HepG2 (cell line): ENCODE measurements around the gene ZNF274. TPM values are rescaled to one million over a fixed set of nuclear protein-coding genes. Genes with fewer than 3 reads are reported as not detected.

Experiments
- ARNT ChIP-seq: fragments of 450-650 bp; IDR thresholded peaks from 2 replicates; pipeline ENCODE4 v1.6.1; 2017
- ARNT2 ChIP-seq: sonication (generic); formaldehyde crosslinking; IDR thresholded peaks from 2 replicates; pipeline ENCODE4 v1.8.0; 2022; ENCODE audit warnings: mild to moderate bottlenecking, low read depth, missing genetic modification reagents, moderate library complexity
- ATF1 ChIP-seq: IDR thresholded peaks from 2 replicates; pipeline ENCODE4 v1.6.1; 2016; ENCODE audit warnings: mild to moderate bottlenecking, control low read depth
- EED ChIP-seq: sonication (generic); formaldehyde crosslinking; IDR thresholded peaks from 2 replicates; pipeline ENCODE4 v1.5.0; 2020; ENCODE audit warnings: mild to moderate bottlenecking, missing genetic modification reagents
- FOXC1 ChIP-seq: sonication (generic); formaldehyde crosslinking; IDR thresholded peaks from 2 replicates; pipeline ENCODE4 v1.8.0; 2022; ENCODE audit warnings: mild to moderate bottlenecking, missing genetic modification reagents, borderline replicate concordance
- HIVEP1 ChIP-seq: sonication (generic); formaldehyde crosslinking; IDR thresholded peaks from 2 replicates; pipeline ENCODE4 v1.4.0; 2020; ENCODE audit warnings: mild to moderate bottlenecking, missing genetic modification reagents
- KLF13 ChIP-seq: sonication (generic); formaldehyde crosslinking; IDR thresholded peaks from 2 replicates; pipeline ENCODE4 v1.4.0; 2020; ENCODE audit warnings: mild to moderate bottlenecking, missing genetic modification reagents
- RBFOX2 ChIP-seq: fragments of 200-400 bp; formaldehyde crosslinking; IDR thresholded peaks from 2 replicates; pipeline ENCODE4 v1.6.1; 2017; ENCODE audit warnings: low read depth, mild to moderate bottlenecking, low read length
- SALL2 ChIP-seq: sonication (generic); formaldehyde crosslinking; IDR thresholded peaks from 2 replicates; pipeline ENCODE4 v1.8.1; 2023; ENCODE audit warnings: mild to moderate bottlenecking, missing genetic modification reagents, inconsistent platforms
- SMAD1 ChIP-seq: sonication (generic); formaldehyde crosslinking; IDR thresholded peaks from 2 replicates; pipeline ENCODE4 v1.4.0; 2020; ENCODE audit warnings: missing genetic modification reagents, low read depth, mild to moderate bottlenecking, borderline replicate concordance
- ZBTB7B ChIP-seq: sonication (generic); formaldehyde crosslinking; IDR thresholded peaks from 2 replicates; pipeline ENCODE4 v1.4.0; 2020; ENCODE audit warnings: missing genetic modification reagents
- ZFP36 ChIP-seq: fragments of 150-350 bp; IDR thresholded peaks from 2 replicates; pipeline ENCODE4 v1.6.1; 2018; ENCODE audit warnings: borderline replicate concordance, low read length, low read depth; ENCODE audit not compliant: partially characterized antibody
- ZFP82 ChIP-seq: sonication (generic); formaldehyde crosslinking; IDR thresholded peaks from 2 replicates; pipeline ENCODE4 v1.5.1; 2020; ENCODE audit warnings: mild to moderate bottlenecking, missing genetic modification reagents, borderline replicate concordance
- ZNF20 ChIP-seq: sonication (generic); formaldehyde crosslinking; IDR thresholded peaks from 2 replicates; pipeline ENCODE4 v1.4.0; 2020; ENCODE audit warnings: mild to moderate bottlenecking, moderate library complexity, missing genetic modification reagents
- ZNF720 ChIP-seq: sonication (generic); formaldehyde crosslinking; IDR thresholded peaks from 2 replicates; pipeline ENCODE4 v1.4.0; 2020; ENCODE audit warnings: missing genetic modification reagents
- polyA plus RNA-seq, 8 experiments: library from polyadenylated mRNA; depleted of rRNA in 3 of 8; stranded (reverse) in 7 of 8; unstranded in 1 of 8; fragments of >200 nt; fragmentation: Illumina TruSeq in 4 of 8; extraction: Trizol in 4 of 8; gene quantifications; 2 replicates each; pipeline versions ENCODE4 v1.2.1 to v1.2.3, GENCODE V29; 2011 to 2016; ENCODE audit warnings: low read depth in 4 of 8, missing spikeins in 1 of 8, mixed read lengths in 1 of 8; ENCODE audit not compliant: insufficient read depth in 1 of 8
- total RNA-seq, 5 experiments: library from RNA; depleted of rRNA; stranded (reverse); fragments of >200 nt; fragmentation: Illumina TruSeq; extraction: Trizol; gene quantifications; 2 replicates each; pipeline ENCODE4 v1.2.3, GENCODE V29; 2016; ENCODE audit warnings: low read depth in 1 of 5
- TF ChIP-seq, protein P1 (sequence below): sonication (generic); formaldehyde crosslinking; IDR thresholded peaks from 2 replicates; pipeline ENCODE4 v1.4.0; 2020; ENCODE audit warnings: missing genetic modification reagents, borderline replicate concordance
- TF ChIP-seq, protein P2 (sequence below): IDR thresholded peaks from 2 replicates; pipeline ENCODE4 v1.6.1; 2016; ENCODE audit warnings: low read depth
- TF ChIP-seq, protein P3 (sequence below): sonication (generic); formaldehyde crosslinking; IDR thresholded peaks from 2 replicates; pipeline ENCODE4 v1.9.0; 2021; ENCODE audit warnings: missing genetic modification reagents, mild to moderate bottlenecking, borderline replicate concordance
- TF ChIP-seq, protein P4 (sequence below): sonication (generic); formaldehyde crosslinking; conservative IDR thresholded peaks from 2 replicates; pipeline ENCODE4 v1.8.0; 2022; ENCODE audit warnings: mild to moderate bottlenecking, moderate library complexity, missing genetic modification reagents
- TF ChIP-seq, protein P5 (sequence below): sonication (generic); formaldehyde crosslinking; IDR thresholded peaks from 2 replicates; pipeline ENCODE4 v1.4.0; 2020; ENCODE audit warnings: missing genetic modification reagents

Gene ZNF274
- total and polyA plus RNA-seq, 2 of the 13 experiments (the other 11 are each of a cell fraction or from before 2014, with no cell fraction given), result 16.1 to 23.0 TPM

DNA sequence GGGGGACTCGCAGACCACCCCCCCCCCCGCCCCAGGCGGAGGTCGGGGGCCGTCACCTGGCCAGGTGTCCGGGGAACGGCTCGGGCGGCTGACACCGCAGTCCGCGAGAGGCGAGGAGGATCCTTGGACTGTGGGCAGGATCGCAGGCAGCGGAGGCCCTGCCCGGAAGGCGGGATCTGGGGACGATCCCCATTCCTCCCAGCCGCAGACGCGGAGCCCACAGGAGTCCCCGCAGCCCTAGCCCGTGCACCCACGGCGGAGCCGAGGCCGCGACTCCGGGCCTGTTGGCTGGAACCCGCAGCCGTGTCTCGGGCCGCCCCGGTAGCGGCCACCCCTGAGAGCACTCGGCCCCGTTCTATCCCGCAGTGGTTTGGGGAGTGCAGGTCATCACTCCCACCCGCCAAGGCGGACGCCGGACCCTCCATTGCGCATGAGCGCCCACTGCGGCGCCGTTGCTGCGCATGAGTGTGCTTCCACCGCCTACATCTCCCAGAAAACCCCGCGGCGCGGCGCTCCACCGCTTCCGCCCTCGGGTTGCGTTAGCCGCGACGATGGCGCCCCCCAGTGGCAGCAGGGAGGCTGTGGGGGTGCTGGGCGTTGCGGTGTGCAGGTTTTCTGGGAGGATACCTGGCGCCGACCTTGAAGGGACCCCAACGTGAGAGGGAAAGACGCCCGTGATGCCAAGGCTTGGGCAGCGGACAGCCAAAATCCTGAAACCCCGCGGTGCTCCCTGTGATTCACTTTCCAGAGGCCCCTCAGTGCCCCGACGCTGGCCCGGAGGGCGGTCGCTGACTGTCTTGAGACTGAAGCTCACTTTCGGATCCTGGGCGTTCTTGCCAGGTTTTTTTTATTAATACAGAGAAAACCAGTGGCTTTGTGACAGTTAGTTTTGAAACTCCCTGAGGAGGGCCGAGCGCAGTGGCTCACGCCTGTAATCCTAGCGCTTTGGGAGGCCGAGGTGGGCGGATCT, 27.9 kb upstream of the ZNF274 start (continued):
- TF ChIP-seq, protein P1, sequence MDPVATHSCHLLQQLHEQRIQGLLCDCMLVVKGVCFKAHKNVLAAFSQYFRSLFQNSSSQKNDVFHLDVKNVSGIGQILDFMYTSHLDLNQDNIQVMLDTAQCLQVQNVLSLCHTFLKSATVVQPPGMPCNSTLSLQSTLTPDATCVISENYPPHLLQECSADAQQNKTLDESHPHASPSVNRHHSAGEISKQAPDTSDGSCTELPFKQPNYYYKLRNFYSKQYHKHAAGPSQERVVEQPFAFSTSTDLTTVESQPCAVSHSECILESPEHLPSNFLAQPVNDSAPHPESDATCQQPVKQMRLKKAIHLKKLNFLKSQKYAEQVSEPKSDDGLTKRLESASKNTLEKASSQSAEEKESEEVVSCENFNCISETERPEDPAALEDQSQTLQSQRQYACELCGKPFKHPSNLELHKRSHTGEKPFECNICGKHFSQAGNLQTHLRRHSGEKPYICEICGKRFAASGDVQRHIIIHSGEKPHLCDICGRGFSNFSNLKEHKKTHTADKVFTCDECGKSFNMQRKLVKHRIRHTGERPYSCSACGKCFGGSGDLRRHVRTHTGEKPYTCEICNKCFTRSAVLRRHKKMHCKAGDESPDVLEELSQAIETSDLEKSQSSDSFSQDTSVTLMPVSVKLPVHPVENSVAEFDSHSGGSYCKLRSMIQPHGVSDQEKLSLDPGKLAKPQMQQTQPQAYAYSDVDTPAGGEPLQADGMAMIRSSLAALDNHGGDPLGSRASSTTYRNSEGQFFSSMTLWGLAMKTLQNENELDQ (CRISPR knock-in tag), result no peak
- TF ChIP-seq, protein P2, sequence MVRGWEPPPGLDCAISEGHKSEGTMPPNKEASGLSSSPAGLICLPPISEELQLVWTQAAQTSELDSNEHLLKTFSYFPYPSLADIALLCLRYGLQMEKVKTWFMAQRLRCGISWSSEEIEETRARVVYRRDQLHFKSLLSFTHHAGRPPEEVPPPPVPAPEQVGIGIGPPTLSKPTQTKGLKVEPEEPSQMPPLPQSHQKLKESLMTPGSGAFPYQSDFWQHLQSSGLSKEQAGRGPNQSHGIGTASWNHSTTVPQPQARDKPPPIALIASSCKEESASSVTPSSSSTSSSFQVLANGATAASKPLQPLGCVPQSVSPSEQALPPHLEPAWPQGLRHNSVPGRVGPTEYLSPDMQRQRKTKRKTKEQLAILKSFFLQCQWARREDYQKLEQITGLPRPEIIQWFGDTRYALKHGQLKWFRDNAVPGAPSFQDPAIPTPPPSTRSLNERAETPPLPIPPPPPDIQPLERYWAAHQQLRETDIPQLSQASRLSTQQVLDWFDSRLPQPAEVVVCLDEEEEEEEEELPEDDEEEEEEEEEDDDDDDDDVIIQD (CRISPR knock-in tag), result no peak
- TF ChIP-seq ZNF20 (peak; percentile 75; the same call in 1 of the 2 replicates), ZNF720 (CRISPR knock-in tag) (no peak), EED (no peak), FOXC1 (CRISPR knock-in tag) (peak; percentile 93), SALL2 (CRISPR knock-in tag) (peak; percentile 72), RBFOX2 (peak; percentile 93), KLF13 (CRISPR knock-in tag) (no peak), ARNT (no peak), HIVEP1 (CRISPR knock-in tag) (no peak; the same call in 1 of the 2 replicates), ZFP82 (CRISPR knock-in tag) (peak; percentile 64; the same call in 1 of the 2 replicates), ARNT2 (no peak), SMAD1 (CRISPR knock-in tag) (peak; percentile 97; the same call in 1 of the 2 replicates), ZFP36 (no peak), ZBTB7B (no peak), ATF1 (CRISPR knock-in tag) (no peak)
- TF ChIP-seq, protein P3, sequence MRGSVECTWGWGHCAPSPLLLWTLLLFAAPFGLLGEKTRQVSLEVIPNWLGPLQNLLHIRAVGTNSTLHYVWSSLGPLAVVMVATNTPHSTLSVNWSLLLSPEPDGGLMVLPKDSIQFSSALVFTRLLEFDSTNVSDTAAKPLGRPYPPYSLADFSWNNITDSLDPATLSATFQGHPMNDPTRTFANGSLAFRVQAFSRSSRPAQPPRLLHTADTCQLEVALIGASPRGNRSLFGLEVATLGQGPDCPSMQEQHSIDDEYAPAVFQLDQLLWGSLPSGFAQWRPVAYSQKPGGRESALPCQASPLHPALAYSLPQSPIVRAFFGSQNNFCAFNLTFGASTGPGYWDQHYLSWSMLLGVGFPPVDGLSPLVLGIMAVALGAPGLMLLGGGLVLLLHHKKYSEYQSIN, result no peak
- TF ChIP-seq, protein P4, sequence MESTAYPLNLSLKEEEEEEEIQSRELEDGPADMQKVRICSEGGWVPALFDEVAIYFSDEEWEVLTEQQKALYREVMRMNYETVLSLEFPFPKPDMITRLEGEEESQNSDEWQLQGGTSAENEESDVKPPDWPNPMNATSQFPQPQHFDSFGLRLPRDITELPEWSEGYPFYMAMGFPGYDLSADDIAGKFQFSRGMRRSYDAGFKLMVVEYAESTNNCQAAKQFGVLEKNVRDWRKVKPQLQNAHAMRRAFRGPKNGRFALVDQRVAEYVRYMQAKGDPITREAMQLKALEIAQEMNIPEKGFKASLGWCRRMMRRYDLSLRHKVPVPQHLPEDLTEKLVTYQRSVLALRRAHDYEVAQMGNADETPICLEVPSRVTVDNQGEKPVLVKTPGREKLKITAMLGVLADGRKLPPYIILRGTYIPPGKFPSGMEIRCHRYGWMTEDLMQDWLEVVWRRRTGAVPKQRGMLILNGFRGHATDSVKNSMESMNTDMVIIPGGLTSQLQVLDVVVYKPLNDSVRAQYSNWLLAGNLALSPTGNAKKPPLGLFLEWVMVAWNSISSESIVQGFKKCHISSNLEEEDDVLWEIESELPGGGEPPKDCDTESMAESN, result peak; percentile 95
- TF ChIP-seq, protein P5, sequence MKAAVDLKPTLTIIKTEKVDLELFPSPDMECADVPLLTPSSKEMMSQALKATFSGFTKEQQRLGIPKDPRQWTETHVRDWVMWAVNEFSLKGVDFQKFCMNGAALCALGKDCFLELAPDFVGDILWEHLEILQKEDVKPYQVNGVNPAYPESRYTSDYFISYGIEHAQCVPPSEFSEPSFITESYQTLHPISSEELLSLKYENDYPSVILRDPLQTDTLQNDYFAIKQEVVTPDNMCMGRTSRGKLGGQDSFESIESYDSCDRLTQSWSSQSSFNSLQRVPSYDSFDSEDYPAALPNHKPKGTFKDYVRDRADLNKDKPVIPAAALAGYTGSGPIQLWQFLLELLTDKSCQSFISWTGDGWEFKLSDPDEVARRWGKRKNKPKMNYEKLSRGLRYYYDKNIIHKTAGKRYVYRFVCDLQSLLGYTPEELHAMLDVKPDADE (CRISPR knock-in tag), result 0 out of 2 replicates have a peak, but pooled peaks have one; percentile 37
